Cardiac muscle cell (in vitro differentiated cells and primary cell): ENCODE measurements around the gene ZNF726. TPM values are rescaled to one million over a fixed set of nuclear protein-coding genes. Genes with fewer than 3 reads are reported as not detected.
"Not testable (repeated sequence)": the region's sequence is repeated elsewhere in the genome, so short reads cannot be mapped to it uniquely, and the experiment has no call there.

Experiments
- DNase-seq, 2 donors: peaks; one replicate each; pipeline versions ENCODE4 v3.0.0 to v3.0.0-alpha.2; 2010 to 2017; ENCODE audit warnings: low read depth in 1 of 2, low spot score in 1 of 2
- H3K27ac ChIP-seq: fragments of 200-600 bp; sonication (generic); 2 replicates; pipeline ENCODE4 v1.5.1; 2016
- H3K27me3 ChIP-seq: fragments of 200-600 bp; sonication (generic); 2 replicates; pipeline ENCODE4 v1.6.0; 2016; ENCODE audit warnings: control low read depth
- H3K36me3 ChIP-seq: fragments of 200-600 bp; sonication (generic); 2 replicates; pipeline ENCODE4 v1.5.1; 2016; ENCODE audit warnings: control low read depth
- H3K4me1 ChIP-seq: fragments of 200-600 bp; sonication (generic); 2 replicates; pipeline ENCODE4 v1.8.1; 2017; ENCODE audit warnings: low read depth, mild to moderate bottlenecking, mixed run types
- H3K4me3 ChIP-seq: fragments of 200-600 bp; sonication (generic); 2 replicates; pipeline ENCODE4 v1.5.1; 2016; ENCODE audit warnings: mild to moderate bottlenecking
- H3K9me3 ChIP-seq: fragments of 200-600 bp; sonication (generic); 2 replicates; pipeline ENCODE4 v1.5.1; 2017; ENCODE audit warnings: low read depth, mild to moderate bottlenecking, control low read depth
- CTCF ChIP-seq: IDR thresholded peaks from 2 replicates; pipeline ENCODE4 v1.5.1; 2012; ENCODE audit warnings: low read depth, mild to moderate bottlenecking, low read length
- polyA plus RNA-seq: library from polyadenylated mRNA; unstranded; fragments of >200 nt; fragmentation: Nextera tagmentation; extraction: Ambion mirVana; gene quantifications from 2 replicates; pipeline ENCODE4 v1.2.1, GENCODE V29; 2016
- total RNA-seq: library from RNA; depleted of rRNA; stranded (reverse); fragments of >200 nt; gene quantifications from 2 replicates; pipeline ENCODE4 v1.2.3, GENCODE V29; 2016

The ZNF726 gene
- total RNA-seq (2.3 and 4.0 TPM in 2 replicates), polyA plus RNA-seq (0.79 and 1.7 TPM in 2 replicates)

- Histone ChIP-seq H3K9me3 (no peaks in the 10 kb centered on the region), H3K27me3 (no peaks in the 10 kb centered on the region), H3K27ac (no peak within 1 kb of the TSS), H3K36me3 (no peaks in the 10 kb centered on the region), H3K4me1 (no peaks in the 10 kb centered on the region), H3K4me3 (peak within 1 kb of the TSS; percentile 47)
- DNase-seq = peak; percentile 57 to 91
- TF ChIP-seq CTCF = no peak
These were observed at the start of gene ZNF726 for GRCh38 chr19:23914402-23915286. ZNF726 (plus strand) TSS chr19:23914886; CDS start chr19:23914995, 109 bp downstream.

- TF ChIP-seq CTCF = no peak
These were observed 46.8 kb upstream of the ZNF726 start for GRCh38 chr19:23867895-23868294.

GRCh38 chr19:23868630-23869029 is 46.1 kb upstream of the ZNF726 start:
- no peak for TF ChIP-seq CTCF
- DNase-seq = no peak
- Histone ChIP-seq H3K36me3 (no peaks in the 10 kb centered on the region), H3K27me3 (no peaks in the 10 kb centered on the region), H3K4me1 (no peaks in the 10 kb centered on the region), H3K4me3 (no peak overlapping the region), H3K27ac (no peak overlapping the region), H3K9me3 (peaks cover 3% of the 10 kb centered on the region)

More at GRCh38 chr19:23867895-23868294, 46.8 kb upstream of the ZNF726 start:
- DNase-seq = no peak
- Histone ChIP-seq H3K9me3 (peaks cover 3% of the 10 kb centered on the region), H3K27me3 (no peaks in the 10 kb centered on the region), H3K4me1 (no peaks in the 10 kb centered on the region), H3K4me3 (no peak overlapping the region), H3K27ac (no peak overlapping the region), H3K36me3 (no peaks in the 10 kb centered on the region)

- Histone ChIP-seq H3K4me3 (no peak overlapping the region), H3K4me1 (no peaks in the 10 kb centered on the region), H3K9me3 (no peaks in the 10 kb centered on the region), H3K27me3 (no peaks in the 10 kb centered on the region), H3K36me3 (no peaks in the 10 kb centered on the region), H3K27ac (no peak overlapping the region)
- no peak for DNase-seq
- no peak for TF ChIP-seq CTCF
These were observed 42.3 kb upstream of the ZNF726 start for GRCh38 chr19:23872282-23872919.

- Histone ChIP-seq H3K36me3 (no peaks in the 10 kb centered on the region), H3K4me1 (no peaks in the 10 kb centered on the region), H3K27ac (no peak overlapping the region), H3K9me3 (no peaks in the 10 kb centered on the region), H3K27me3 (no peaks in the 10 kb centered on the region), H3K4me3 (no peak overlapping the region)
- no peak for DNase-seq
- TF ChIP-seq CTCF = no peak
These were observed 38.4 kb upstream of the ZNF726 start for GRCh38 chr19:23876261-23876660.

GRCh38 chr19:23876756-23877155 is 37.9 kb upstream of the ZNF726 start:
- not testable (repeated sequence) for H3K27me3 ChIP-seq, H3K27ac ChIP-seq, H3K9me3 ChIP-seq, H3K36me3 ChIP-seq, H3K4me3 ChIP-seq, H3K4me1 ChIP-seq, DNase-seq
